RWPE1 (cell line): ENCODE data around the gene CAMP.

Source experiments
- CTCF ChIA-PET: fragments of 350-600 bp; sonication (Branson Sonifier 250); formaldehyde crosslinking; extraction: SDS; loops from one replicate; lab custom pipeline; 2021; lab: Yijun Ruan, JAX
- POLR2A ChIA-PET: fragments of 400-600 bp; formaldehyde crosslinking; extraction: SDS; loops from one replicate; lab custom pipeline; 2020; ENCODE audit warnings: antibody characterized with exemption; ENCODE audit not compliant: low non-redundant PET; lab: Yijun Ruan, JAX
- DNase-seq: peaks from one replicate; pipeline ENCODE4 v3.0.0; 2012; ENCODE audit warnings: low spot score
- H3K27ac ChIP-seq: fragments of 450-650 bp; 2 replicates; pipeline ENCODE4 v1.5.1; 2017
- TF ChIP-seq, protein P1 (sequence below): fragments of 450-650 bp; conservative IDR thresholded peaks from 2 replicates; pipeline ENCODE4 v1.5.1; 2017; ENCODE audit warnings: low read depth, mild to moderate bottlenecking

The CAMP gene

DNA sequence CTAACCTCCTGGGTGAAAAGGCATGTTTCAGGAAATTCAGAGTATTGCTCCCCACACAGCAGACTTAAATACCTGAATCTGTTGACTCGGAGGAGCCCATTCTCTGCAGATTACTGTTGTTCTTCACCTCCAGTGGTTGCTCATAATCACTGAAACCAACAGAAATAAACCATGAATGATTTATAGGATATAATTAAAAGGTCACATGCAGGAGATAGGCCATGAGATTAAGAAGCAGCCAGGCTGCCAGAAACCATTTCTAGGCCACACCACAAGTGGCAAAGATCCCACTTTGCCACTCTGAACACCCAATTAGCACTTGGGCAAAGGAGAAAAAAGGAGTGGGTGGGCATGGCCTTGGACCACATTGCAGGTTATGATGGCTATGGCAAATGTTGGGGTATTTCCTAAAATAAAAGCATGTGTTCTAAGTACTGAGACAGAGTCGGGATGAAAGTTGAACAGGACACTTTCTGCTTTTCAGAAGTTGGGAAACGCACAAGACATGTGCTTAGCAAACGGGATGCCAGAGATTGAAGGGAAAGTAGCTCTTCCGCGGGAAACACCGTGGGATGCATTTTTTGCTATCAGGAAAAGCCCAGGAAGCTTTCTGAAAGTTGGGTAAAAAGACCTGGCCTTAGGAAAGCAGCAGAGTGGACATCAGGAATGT is 36.5 kb upstream of the CAMP start:
- CTCF ChIA-PET: no interaction called here
- peak overlapping the region; percentile 88 for H3K27ac ChIP-seq
- TF ChIP-seq, protein P1, sequence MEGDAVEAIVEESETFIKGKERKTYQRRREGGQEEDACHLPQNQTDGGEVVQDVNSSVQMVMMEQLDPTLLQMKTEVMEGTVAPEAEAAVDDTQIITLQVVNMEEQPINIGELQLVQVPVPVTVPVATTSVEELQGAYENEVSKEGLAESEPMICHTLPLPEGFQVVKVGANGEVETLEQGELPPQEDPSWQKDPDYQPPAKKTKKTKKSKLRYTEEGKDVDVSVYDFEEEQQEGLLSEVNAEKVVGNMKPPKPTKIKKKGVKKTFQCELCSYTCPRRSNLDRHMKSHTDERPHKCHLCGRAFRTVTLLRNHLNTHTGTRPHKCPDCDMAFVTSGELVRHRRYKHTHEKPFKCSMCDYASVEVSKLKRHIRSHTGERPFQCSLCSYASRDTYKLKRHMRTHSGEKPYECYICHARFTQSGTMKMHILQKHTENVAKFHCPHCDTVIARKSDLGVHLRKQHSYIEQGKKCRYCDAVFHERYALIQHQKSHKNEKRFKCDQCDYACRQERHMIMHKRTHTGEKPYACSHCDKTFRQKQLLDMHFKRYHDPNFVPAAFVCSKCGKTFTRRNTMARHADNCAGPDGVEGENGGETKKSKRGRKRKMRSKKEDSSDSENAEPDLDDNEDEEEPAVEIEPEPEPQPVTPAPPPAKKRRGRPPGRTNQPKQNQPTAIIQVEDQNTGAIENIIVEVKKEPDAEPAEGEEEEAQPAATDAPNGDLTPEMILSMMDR: no peak
- POLR2A ChIA-PET: no interaction called here
- no peak for DNase-seq

DNA sequence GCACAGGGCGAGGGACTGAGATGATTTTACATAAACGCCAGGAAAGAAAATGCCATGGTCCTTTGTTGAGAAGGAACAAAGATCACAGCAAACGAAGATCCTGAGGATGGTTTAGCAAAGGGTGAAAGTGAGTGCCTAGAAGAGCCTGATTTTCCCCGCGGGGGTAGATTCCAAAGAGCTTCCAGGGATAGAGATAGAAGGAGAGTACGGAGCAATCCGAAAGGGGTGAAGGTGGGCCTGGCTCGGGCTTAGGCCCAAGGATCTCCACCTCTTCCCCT is 36.1 kb upstream of the CAMP start:
- CTCF ChIA-PET: no interaction called here
- POLR2A ChIA-PET: no interaction called here
- H3K27ac ChIP-seq: peak overlapping the region; percentile 88
- no peak for DNase-seq
- TF ChIP-seq, protein P1: no peak

DNA sequence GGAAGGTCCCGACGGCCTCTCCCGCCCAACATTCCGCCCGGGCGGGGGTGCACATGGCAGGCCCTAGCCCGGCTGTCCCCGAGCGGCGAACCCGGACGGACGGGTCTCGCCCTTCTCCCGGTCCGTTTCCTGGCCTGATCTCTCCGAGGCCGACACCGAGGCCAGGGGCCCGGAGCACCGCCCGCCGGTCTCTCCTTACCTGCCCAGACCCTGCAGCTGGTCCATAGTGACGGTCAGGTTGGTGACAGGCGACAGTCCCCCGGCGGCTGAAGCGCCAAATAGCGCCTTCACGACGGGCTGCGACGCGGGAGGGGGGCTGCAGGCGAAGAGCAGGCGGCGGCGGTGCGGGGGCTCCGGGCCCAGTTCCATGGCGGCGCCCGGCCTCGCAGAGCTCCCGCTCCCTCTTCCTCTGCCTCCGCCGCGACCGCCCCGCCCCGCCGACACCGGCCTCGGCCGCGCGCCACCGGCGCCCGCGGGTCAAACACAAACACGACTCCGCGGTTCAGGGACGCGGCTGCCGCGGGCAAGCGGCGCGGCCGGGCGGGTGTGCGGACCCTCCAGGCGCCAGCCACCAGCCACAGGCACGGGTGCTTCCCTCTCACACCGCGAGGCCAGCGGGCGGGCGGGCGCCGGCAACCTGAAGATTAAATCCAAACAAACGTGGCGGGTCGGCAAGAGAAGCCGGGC is 35.6 kb upstream of the CAMP start:
- peak overlapping the region; percentile 88 for H3K27ac ChIP-seq
- POLR2A ChIA-PET: interaction anchor here (0.6 kb wide), 1 partner anchor 136 kb away, joined by 6 read pairs; no protein-coding TSS in a partner anchor
- CTCF ChIA-PET: interaction anchor here (0.6 kb wide), 1 partner anchor 245 kb away, joined by 6 read pairs; no protein-coding TSS in a partner anchor
- peak; percentile 29 for DNase-seq
- TF ChIP-seq, protein P1: no peak

DNA sequence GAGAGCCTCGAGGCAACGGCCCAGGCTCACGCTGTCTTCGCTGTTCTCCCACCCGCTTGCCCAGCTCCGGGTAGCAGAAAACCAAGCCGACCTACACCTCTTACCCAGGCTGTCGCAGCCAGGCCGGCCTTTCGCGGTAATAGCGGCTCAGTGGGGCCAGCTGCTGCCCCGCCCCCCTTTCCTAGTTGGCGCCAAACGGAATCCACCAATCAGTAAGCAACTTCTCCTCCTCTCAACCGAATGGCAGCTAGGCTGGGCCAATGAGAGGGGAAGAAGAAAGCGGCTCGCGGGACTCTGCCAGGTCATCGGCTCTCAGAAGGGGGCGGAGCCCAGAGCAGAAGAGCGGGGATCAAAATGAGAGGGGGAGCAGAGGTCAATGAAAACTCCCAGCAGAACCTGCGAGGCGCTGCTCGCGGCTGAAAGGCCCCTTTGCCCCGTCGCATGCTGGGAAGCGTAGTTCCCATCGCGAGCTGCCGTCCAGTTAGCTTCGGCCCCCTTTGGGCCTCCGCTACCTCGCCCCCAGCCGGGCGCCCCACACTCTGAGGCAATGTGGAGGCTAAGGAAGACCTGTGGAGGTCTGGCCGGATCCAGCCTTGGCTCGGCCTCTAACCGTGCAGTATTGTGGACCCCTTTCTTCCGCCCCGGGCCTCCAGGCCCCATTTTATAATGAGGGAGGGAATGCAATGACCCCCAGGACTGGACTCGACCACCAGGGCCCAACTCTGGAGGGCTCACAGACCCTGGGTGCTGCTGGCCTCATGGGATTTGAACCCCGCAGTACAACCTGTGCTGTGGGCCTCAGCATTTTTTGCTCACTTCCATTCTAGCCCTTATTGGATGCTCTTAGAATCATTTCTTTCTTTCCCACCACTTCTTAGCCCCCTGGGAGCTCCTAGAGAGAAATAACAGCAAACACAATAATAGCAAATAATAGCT is 34.8 kb upstream of the CAMP start, which contains the start of gene CDC25A:
TSS of gene CDC25A (minus strand) at position 152 of the 936 bp plus-strand sequence. CDS start 470 bp downstream, outside the sequence.
- peak within 1 kb of the TSS; percentile 88 for H3K27ac ChIP-seq
- POLR2A ChIA-PET: interaction anchor here (0.6 kb wide), 1 partner anchor 135 kb away, joined by 6 read pairs; no protein-coding TSS in a partner anchor
- CTCF ChIA-PET: interaction anchor here (0.6 kb wide), 1 partner anchor 244 kb away, joined by 6 read pairs; no protein-coding TSS in a partner anchor
- DNase-seq: peak; percentile 96
- TF ChIP-seq, protein P1: no peak

DNA sequence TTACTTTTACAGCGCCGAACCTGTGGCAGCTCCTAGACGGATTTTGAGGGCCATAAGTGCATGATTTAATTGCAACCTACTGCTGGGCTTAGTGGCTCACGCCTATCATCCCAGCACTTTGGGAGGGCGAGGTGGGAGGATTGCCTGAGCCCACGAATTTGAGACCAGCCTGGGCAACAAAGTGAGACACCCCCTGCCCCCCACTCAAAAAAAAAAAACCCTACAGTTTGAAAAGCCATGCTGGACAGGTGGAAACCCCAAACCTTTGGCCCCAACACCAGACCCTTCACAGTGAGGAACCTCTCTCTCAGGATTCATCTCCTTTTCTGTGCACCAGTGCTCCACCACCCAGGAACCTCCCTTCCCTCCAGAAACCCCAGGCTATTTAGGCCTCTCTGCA is 34.0 kb upstream of the CAMP start:
- no peak for DNase-seq
- no peak overlapping the region for H3K27ac ChIP-seq
- POLR2A ChIA-PET: no interaction called here
- TF ChIP-seq, protein P1: no peak
- CTCF ChIA-PET: no interaction called here

GRCh38 chr3:48190911-48191310 is 32.4 kb upstream of the CAMP start:
- CTCF ChIA-PET: no interaction called here
- POLR2A ChIA-PET: no interaction called here
- H3K27ac ChIP-seq: no peak overlapping the region
- no peak for DNase-seq
- TF ChIP-seq, protein P1: no peak
